HCT116 (cell line): ENCODE measurements around the gene PIK3R2. TPM values are rescaled to one million over a fixed set of nuclear protein-coding genes. Genes with fewer than 3 reads are reported as not detected.

Experiments
- ATAC-seq: fragments of 200-7000 bp; cut with Tn5 transposase; 2 replicates; pipeline ENCODE4 v1.9.1; 2020; ENCODE audit warnings: mild to moderate bottlenecking, moderate library complexity
- BruUV-seq: library from RNA; stranded (reverse); fragments of 400-500 nt; replicated peaks from 2 replicates; lab custom pipeline; 2021; lab: Mats Ljungman, UMichigan
- CTCF ChIA-PET: fragments of 300-600 bp; sonication (Branson Sonifier 250); formaldehyde crosslinking; loops from one replicate; lab custom pipeline; 2021; ENCODE audit warnings: antibody characterized with exemption; lab: Charles Lee
- POLR2A ChIA-PET: fragments of 300-600, 350-600 bp; sonication (Branson Sonifier 250); formaldehyde crosslinking; loops from one replicate; lab custom pipeline; 2021; ENCODE audit warnings: antibody characterized with exemption; lab: Charles Lee
- RAD21 ChIA-PET, 2 experiments: fragments of 300-600 bp; sonication (Branson Sonifier 250); formaldehyde crosslinking; loops; one replicate each; lab custom pipeline; 2023; ENCODE audit warnings: low total read pairs in 2 of 2; ENCODE audit not compliant: uncharacterized antibody in 2 of 2, unreplicated experiment in 2 of 2, low non-redundant PET in 1 of 2; lab: Charles Lee
- DNase-seq: peaks from one replicate; pipeline ENCODE4 v3.0.0-alpha.2; 2010; ENCODE audit warnings: low read depth, low spot score
- H2AFZ ChIP-seq: fragments of 200-600 bp; shearing (Covaris generic), sonication (generic); 2 replicates; pipeline ENCODE4 v1.6.1; 2017; ENCODE audit warnings: low read depth, mixed run types, mixed read lengths, antibody characterized with exemption, low read length; ENCODE audit not compliant: poor library complexity, severe bottlenecking
- H3K27ac ChIP-seq: 2 replicates; pipeline ENCODE4 v1.5.1; 2012; ENCODE audit warnings: low read depth, low read length
- H3K27me3 ChIP-seq: fragments of 200-600 bp; sonication (generic); 2 replicates; pipeline ENCODE4 v1.6.1; 2016; ENCODE audit warnings: mixed run types, low read length, mixed read lengths; ENCODE audit not compliant: insufficient read depth
- H3K36me3 ChIP-seq, 2 experiments: fragments of 200-500 bp in 1 of 2; fragments of 200-600 bp in 1 of 2; sonication (Bioruptor generic) in 1 of 2; sonication (generic) in 1 of 2; 2 replicates each; pipeline versions ENCODE4 v1.5.1 to v1.6.1; 2014 to 2016; ENCODE audit warnings: low read length in 2 of 2, inconsistent platforms in 1 of 2, mixed read lengths in 1 of 2, mixed run types in 1 of 2; ENCODE audit not compliant: insufficient read depth in 2 of 2, control insufficient read depth in 1 of 2
- H3K4me1 ChIP-seq, 2 experiments: fragments of 200-600 bp in 1 of 2; sonication (generic) in 1 of 2; 2 replicates each; pipeline versions ENCODE4 v1.5.1 to v1.6.1; 2012 to 2017; ENCODE audit warnings: low read length in 2 of 2, inconsistent platforms in 1 of 2, mild to moderate bottlenecking in 1 of 2, mixed read lengths in 1 of 2, mixed run types in 1 of 2, moderate library complexity in 1 of 2; ENCODE audit not compliant: insufficient read depth in 2 of 2, control insufficient read depth in 1 of 2
- H3K4me2 ChIP-seq: fragments of 200-600 bp; sonication (generic); 2 replicates; pipeline ENCODE4 v1.6.1; 2017; ENCODE audit warnings: mixed run types, low read length, mixed read lengths
- H3K4me3 ChIP-seq, 2 experiments: fragments of 200-600 bp in 1 of 2; sonication (generic) in 1 of 2; replicated peaks in 1 of 2; 2 replicates each; pipeline ENCODE4 v1.5.1; 2011 to 2016; ENCODE audit warnings: low read length in 2 of 2, control low read depth in 1 of 2, low read depth in 1 of 2, mild to moderate bottlenecking in 1 of 2, mixed read lengths in 1 of 2, mixed run types in 1 of 2
- H3K79me2 ChIP-seq: fragments of 200-600 bp; sonication (generic); 2 replicates; pipeline ENCODE4 v1.6.1; 2017; ENCODE audit warnings: mild to moderate bottlenecking, mixed run types, low read length, moderate library complexity, mixed read lengths; ENCODE audit not compliant: insufficient read depth
- H3K9ac ChIP-seq: fragments of 200-600 bp; sonication (generic); 2 replicates; pipeline ENCODE4 v1.6.1; 2016; ENCODE audit warnings: low read length, mixed read lengths
- H3K9me2 ChIP-seq: fragments of 200-600 bp; sonication (generic), shearing (Covaris generic); 2 replicates; pipeline ENCODE4 v1.6.1; 2017; ENCODE audit warnings: mixed run types, mild to moderate bottlenecking, moderate library complexity; ENCODE audit not compliant: insufficient read depth
- H3K9me3 ChIP-seq, 2 experiments: fragments of 200-500 bp in 1 of 2; fragments of 200-600 bp in 1 of 2; sonication (Bioruptor generic) in 1 of 2; sonication (generic) in 1 of 2; 2 replicates each; pipeline ENCODE4 v1.6.1; 2014 to 2017; ENCODE audit warnings: low read length in 2 of 2, mixed read lengths in 2 of 2, inconsistent platforms in 1 of 2, low read depth in 1 of 2, mild to moderate bottlenecking in 1 of 2, mixed run types in 1 of 2, moderate library complexity in 1 of 2; ENCODE audit not compliant: control insufficient read depth in 1 of 2, insufficient read depth in 1 of 2
- H4K20me1 ChIP-seq: fragments of 200-600 bp; sonication (generic), shearing (Covaris generic); 2 replicates; pipeline ENCODE4 v1.6.1; 2017; ENCODE audit warnings: mixed run types, mild to moderate bottlenecking, moderate library complexity; ENCODE audit not compliant: insufficient read depth
- CBX3 ChIP-seq: IDR thresholded peaks from 2 replicates; pipeline ENCODE4 v1.6.1; 2012; ENCODE audit warnings: low read depth
- CTCF ChIP-seq, 3 experiments: fragments of 200-600 bp in 1 of 3; sonication (generic) in 1 of 3; IDR thresholded peaks in 2 of 3; conservative IDR thresholded peaks in 1 of 3; 2 replicates each; pipeline ENCODE4 v1.5.1; 2012 to 2017; ENCODE audit warnings: low read depth in 2 of 3, low read length in 2 of 3, antibody characterized with exemption in 1 of 3, borderline replicate concordance in 1 of 3, control low read depth in 1 of 3, mild to moderate bottlenecking in 1 of 3, mixed read lengths in 1 of 3, mixed run types in 1 of 3, moderate library complexity in 1 of 3; ENCODE audit not compliant: insufficient read depth in 1 of 3
- EGR1 ChIP-seq: IDR thresholded peaks from 2 replicates; pipeline ENCODE4 v1.6.1; 2012; ENCODE audit warnings: low read depth
- EZH2 ChIP-seq: fragments of 200-600 bp; sonication (generic); IDR thresholded peaks from 2 replicates; pipeline ENCODE4 v1.6.1; 2017; ENCODE audit warnings: antibody characterized with exemption, mixed run types
- EZH2phosphoT487 ChIP-seq: fragments of 200-600 bp; IDR thresholded peaks from 2 replicates; pipeline ENCODE4 v1.6.1; 2018; ENCODE audit warnings: antibody characterized with exemption, borderline replicate concordance
- FOSL1 ChIP-seq: IDR thresholded peaks from 2 replicates; pipeline ENCODE4 v1.6.1; 2012; ENCODE audit warnings: low read depth
- MAX ChIP-seq: IDR thresholded peaks from 2 replicates; pipeline ENCODE4 v1.6.1; 2012
- SIN3A ChIP-seq: IDR thresholded peaks from 2 replicates; pipeline ENCODE4 v1.6.1; 2012; ENCODE audit warnings: low read depth
- SP1 ChIP-seq: IDR thresholded peaks from 2 replicates; pipeline ENCODE4 v1.6.1; 2012; ENCODE audit warnings: low read depth
- SRF ChIP-seq: IDR thresholded peaks from 2 replicates; pipeline ENCODE4 v1.6.1; 2012; ENCODE audit warnings: low read depth
- ZFX ChIP-seq: fragments of 450-650 bp; IDR thresholded peaks from 2 replicates; pipeline ENCODE4 v1.6.1; 2017
- ZNF274 ChIP-seq: fragments of 200-500 bp; sonication (Bioruptor generic); IDR thresholded peaks from 2 replicates; pipeline ENCODE4 v1.6.1; 2014; ENCODE audit warnings: mild to moderate bottlenecking, low read depth, low read length, inconsistent platforms
- intact Hi-C: fragments of 100-400 bp; cut with micrococcal nuclease; formaldehyde crosslinking; loops from 2 replicates; pipeline ENCODE4 v1.10.0; 2022
- total RNA-seq: library from RNA; stranded (reverse); gene quantifications from one replicate; pipeline ENCODE4 v1.2.1, GENCODE V29; 2021; ENCODE audit not compliant: unreplicated experiment

The PIK3R2 gene
- total RNA-seq, 1 experiment from 2014 or later, result 53.4 TPM

GRCh38 chr19:18126097-18126496 lies 26.9 kb upstream of the PIK3R2 start:
- no peak overlapping the region for H3K4me2 ChIP-seq
- no peaks in the 10 kb centered on the region for H3K4me1 ChIP-seq
- no peak overlapping the region for H3K27ac ChIP-seq
- ChIA-PET POLR2A (interaction anchor here (0.6 kb wide), 1 partner anchor 15 kb away, joined by 3 read pairs; no protein-coding TSS in a partner anchor), CTCF (interaction anchor here (1.1 kb wide), 1 partner anchor 13 kb away, joined by 4 read pairs; no protein-coding TSS in a partner anchor), RAD21 (no interaction called here)
- intact Hi-C loops, result no loop called here
- no peaks in the 10 kb centered on the region for H3K9me2 ChIP-seq
- H2AFZ ChIP-seq, result no peak overlapping the region
- no peak overlapping the region for H3K9ac ChIP-seq
- no peaks in the 10 kb centered on the region for H3K27me3 ChIP-seq
- ATAC-seq (no peak), DNase-seq (no peak)
- H3K9me3 ChIP-seq, result no peaks in the 10 kb centered on the region
- H3K79me2 ChIP-seq, result no peaks in the 10 kb centered on the region
- H3K36me3 ChIP-seq, result peaks cover 6 to 10% of the 10 kb centered on the region in 2 experiments; a peak in 3 of 4 replicates
- no peak overlapping the region for H3K4me3 ChIP-seq
- no peaks in the 10 kb centered on the region for H4K20me1 ChIP-seq
- BruUV-seq, result no TSS peak
- TF ChIP-seq CBX3, result no peak
- TF ChIP-seq ZFX, result no peak
- no peak for TF ChIP-seq FOSL1
- TF ChIP-seq CTCF (IDR thresholded peaks at IDR 0.05 in 2 of 3, conservative IDR thresholded peaks at IDR 0.05 in 1 of 3; ENCODE audit: borderline replicate concordance in 1 of 3, insufficient read depth in 1 of 3, low read depth in 2 of 3, low read length in 2 of 3), result no peak
- no peak for TF ChIP-seq EZH2phosphoT487
- TF ChIP-seq ZNF274, result no peak
- TF ChIP-seq SIN3A, result no peak
- TF ChIP-seq EZH2, result no peak
- no peak for TF ChIP-seq SRF
- TF ChIP-seq EGR1, result no peak
- TF ChIP-seq MAX, result no peak
- TF ChIP-seq SP1, result no peak
- TF ChIP-seq, all 23 proteins: peak for 0
